HEK293T (cell line): ENCODE results near the gene MT1HL1.

Source experiments
- BHLHE40 ChIP-seq: fragments of 450-650 bp; IDR thresholded peaks from 2 replicates; pipeline ENCODE4 v1.6.1; 2016; ENCODE audit warnings: mild to moderate bottlenecking, moderate library complexity, borderline replicate concordance
- ELF4 ChIP-seq: fragments of 450-650 bp; IDR thresholded peaks from 2 replicates; pipeline ENCODE4 v1.6.1; 2017; ENCODE audit warnings: antibody characterized with exemption
- FOXA1 ChIP-seq: fragments of 450-650 bp; IDR thresholded peaks from 2 replicates; pipeline ENCODE4 v1.6.1; 2016; ENCODE audit warnings: mild to moderate bottlenecking
- FOXK2 ChIP-seq: fragments of 450-650 bp; IDR thresholded peaks from 2 replicates; pipeline ENCODE4 v1.6.1; 2016; ENCODE audit warnings: mild to moderate bottlenecking
- FOXM1 ChIP-seq: fragments of 450-650 bp; IDR thresholded peaks from 2 replicates; pipeline ENCODE4 v1.6.1; 2017; ENCODE audit warnings: mild to moderate bottlenecking, borderline replicate concordance
- HDGF ChIP-seq: fragments of 450-650 bp; IDR thresholded peaks from 2 replicates; pipeline ENCODE4 v1.6.1; 2017; ENCODE audit warnings: antibody characterized with exemption, borderline replicate concordance
- L3MBTL2 ChIP-seq: fragments of 450-650 bp; conservative IDR thresholded peaks from 2 replicates; pipeline ENCODE4 v1.6.1; 2016; ENCODE audit warnings: mild to moderate bottlenecking
- LEF1 ChIP-seq: fragments of 450-650 bp; IDR thresholded peaks from 2 replicates; pipeline ENCODE4 v1.6.1; 2017; ENCODE audit warnings: mild to moderate bottlenecking, borderline replicate concordance
- NFRKB ChIP-seq: fragments of 450-650 bp; IDR thresholded peaks from 2 replicates; pipeline ENCODE4 v1.6.1; 2016; ENCODE audit warnings: mild to moderate bottlenecking, moderate library complexity
- PKNOX1 ChIP-seq: fragments of 450-650 bp; IDR thresholded peaks from 2 replicates; pipeline ENCODE4 v1.6.1; 2016
- SP1 ChIP-seq: fragments of 450-650 bp; IDR thresholded peaks from 2 replicates; pipeline ENCODE4 v1.6.1; 2017
- SUZ12 ChIP-seq: fragments of 450-650 bp; IDR thresholded peaks from 2 replicates; pipeline ENCODE4 v1.6.1; 2016; ENCODE audit warnings: mild to moderate bottlenecking
- TARDBP ChIP-seq: fragments of 450-650 bp; IDR thresholded peaks from 2 replicates; pipeline ENCODE4 v1.6.1; 2016
- ZNF384 ChIP-seq: fragments of 450-650 bp; IDR thresholded peaks from 2 replicates; pipeline ENCODE4 v1.6.1; 2016

- peak; percentile 71 for TF ChIP-seq FOXM1
- 0 out of 2 replicates have a peak, but pooled peaks have one; percentile 70 for TF ChIP-seq LEF1
- TF ChIP-seq SUZ12 = no peak
- no peak for TF ChIP-seq ZNF384
- no peak for TF ChIP-seq SP1
- no peak for TF ChIP-seq NFRKB
- no peak for TF ChIP-seq HDGF
- TF ChIP-seq ELF4 = no peak
- TF ChIP-seq FOXA1 = no peak
- TF ChIP-seq PKNOX1 = no peak
- TF ChIP-seq FOXK2 = no peak
- no peak for TF ChIP-seq TARDBP
- TF ChIP-seq BHLHE40 = no peak
- no peak for TF ChIP-seq L3MBTL2
Measured at GRCh38 chr1:237041795-237042525, 37.7 kb upstream of the MT1HL1 start, which contains the start of gene RYR2.
